GM06990 (cell line): ENCODE results near the gene APOB.

Experiments used
- DNase-seq: peaks from one replicate; pipeline ENCODE4 v3.0.0-alpha.2; 2011; ENCODE audit not compliant: insufficient read length; ENCODE audit errors: extremely low read depth
- H3K27me3 ChIP-seq: replicated peaks from 2 replicates; pipeline ENCODE4 v1.6.0; 2011; ENCODE audit warnings: low read length; ENCODE audit not compliant: control insufficient read depth, insufficient read depth
- H3K36me3 ChIP-seq: 2 replicates; pipeline ENCODE4 v1.5.1; 2011; ENCODE audit warnings: low read length; ENCODE audit not compliant: control insufficient read depth, insufficient read depth
- H3K4me3 ChIP-seq: replicated peaks from 2 replicates; pipeline ENCODE4 v1.5.1; 2011; ENCODE audit warnings: low read depth, mild to moderate bottlenecking, control low read depth, low read length
- TF ChIP-seq, protein P1 (sequence below): IDR thresholded peaks from 2 replicates; pipeline ENCODE4 v1.5.1; 2011; ENCODE audit warnings: low read length, control low read depth, mild to moderate bottlenecking, inconsistent platforms; ENCODE audit not compliant: insufficient read depth, poor library complexity, severe bottlenecking

Gene APOB

DNA sequence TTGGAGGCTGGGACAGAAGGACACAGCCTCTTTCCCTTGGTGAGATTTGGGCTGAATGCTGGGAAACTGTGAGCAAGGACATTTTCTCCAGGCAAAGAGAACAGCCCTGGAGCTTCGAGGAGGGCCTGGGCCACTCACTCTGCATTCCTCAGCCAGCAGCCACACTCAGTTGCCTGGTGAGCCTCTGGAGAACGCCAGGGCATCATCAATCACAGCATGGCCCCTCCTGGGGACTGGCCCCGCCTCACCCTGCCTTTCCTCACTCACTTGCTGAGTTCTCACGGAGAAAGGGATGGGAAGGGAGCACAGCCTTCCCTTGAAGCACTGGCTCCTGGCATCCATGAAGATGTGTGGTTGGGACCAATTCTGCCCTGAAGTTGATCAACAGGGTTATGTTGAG is 55.0 kb downstream of the APOB start:
- TF ChIP-seq, protein P1, sequence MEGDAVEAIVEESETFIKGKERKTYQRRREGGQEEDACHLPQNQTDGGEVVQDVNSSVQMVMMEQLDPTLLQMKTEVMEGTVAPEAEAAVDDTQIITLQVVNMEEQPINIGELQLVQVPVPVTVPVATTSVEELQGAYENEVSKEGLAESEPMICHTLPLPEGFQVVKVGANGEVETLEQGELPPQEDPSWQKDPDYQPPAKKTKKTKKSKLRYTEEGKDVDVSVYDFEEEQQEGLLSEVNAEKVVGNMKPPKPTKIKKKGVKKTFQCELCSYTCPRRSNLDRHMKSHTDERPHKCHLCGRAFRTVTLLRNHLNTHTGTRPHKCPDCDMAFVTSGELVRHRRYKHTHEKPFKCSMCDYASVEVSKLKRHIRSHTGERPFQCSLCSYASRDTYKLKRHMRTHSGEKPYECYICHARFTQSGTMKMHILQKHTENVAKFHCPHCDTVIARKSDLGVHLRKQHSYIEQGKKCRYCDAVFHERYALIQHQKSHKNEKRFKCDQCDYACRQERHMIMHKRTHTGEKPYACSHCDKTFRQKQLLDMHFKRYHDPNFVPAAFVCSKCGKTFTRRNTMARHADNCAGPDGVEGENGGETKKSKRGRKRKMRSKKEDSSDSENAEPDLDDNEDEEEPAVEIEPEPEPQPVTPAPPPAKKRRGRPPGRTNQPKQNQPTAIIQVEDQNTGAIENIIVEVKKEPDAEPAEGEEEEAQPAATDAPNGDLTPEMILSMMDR = no peak
- Histone ChIP-seq H3K4me3 (no peak overlapping the region), H3K36me3 (no peaks in the 10 kb centered on the region), H3K27me3 (no peaks in the 10 kb centered on the region)
- DNase-seq = no peak

DNA sequence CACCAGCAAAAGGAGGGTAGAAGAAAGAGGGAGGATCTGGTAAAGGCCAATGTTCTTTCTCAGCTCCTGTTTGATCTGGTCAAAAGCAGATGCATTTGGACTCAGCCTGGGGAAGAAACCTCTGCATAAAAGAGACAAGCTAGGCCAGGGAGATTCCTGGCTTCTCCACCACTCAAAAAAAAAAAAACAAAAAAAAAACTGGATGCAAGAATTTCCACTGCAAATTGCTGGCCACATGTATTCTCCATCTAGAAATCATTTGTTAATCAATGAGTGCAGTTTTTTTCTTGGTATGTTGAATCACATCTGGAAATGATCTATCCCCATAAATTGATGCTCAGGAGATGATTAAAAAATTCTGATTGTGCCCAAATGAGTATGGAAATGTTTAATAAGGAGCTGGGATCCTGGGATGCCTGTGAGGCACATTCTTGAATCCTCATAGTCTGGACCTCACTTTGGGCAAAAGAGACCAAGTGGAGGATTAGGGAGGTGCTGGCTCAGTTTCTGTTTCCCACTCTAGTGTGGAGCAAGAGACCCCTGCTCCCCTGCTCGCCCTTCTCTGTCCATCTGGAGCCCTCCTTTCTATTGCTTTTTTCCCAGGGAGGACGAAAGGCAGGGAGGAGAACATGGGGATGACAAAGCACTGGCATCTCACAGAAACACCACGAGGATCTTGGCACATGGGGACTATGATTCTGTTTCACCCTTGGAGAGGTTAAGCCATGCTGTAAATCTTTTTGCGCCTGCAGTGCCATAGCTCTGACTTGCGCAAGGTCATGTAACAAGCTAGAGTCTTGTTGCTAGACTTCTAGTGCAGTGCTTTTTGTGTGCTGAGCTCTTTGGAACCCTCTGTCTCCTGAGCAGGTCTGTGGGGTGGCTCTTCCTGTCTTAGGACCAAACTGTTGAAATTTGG is 57.6 kb downstream of the APOB start:
- no peaks in the 10 kb centered on the region for H3K36me3 ChIP-seq
- DNase-seq = no peak
- no peaks in the 10 kb centered on the region for H3K27me3 ChIP-seq
- TF ChIP-seq, protein P1 = no peak
- no peak overlapping the region for H3K4me3 ChIP-seq

DNA sequence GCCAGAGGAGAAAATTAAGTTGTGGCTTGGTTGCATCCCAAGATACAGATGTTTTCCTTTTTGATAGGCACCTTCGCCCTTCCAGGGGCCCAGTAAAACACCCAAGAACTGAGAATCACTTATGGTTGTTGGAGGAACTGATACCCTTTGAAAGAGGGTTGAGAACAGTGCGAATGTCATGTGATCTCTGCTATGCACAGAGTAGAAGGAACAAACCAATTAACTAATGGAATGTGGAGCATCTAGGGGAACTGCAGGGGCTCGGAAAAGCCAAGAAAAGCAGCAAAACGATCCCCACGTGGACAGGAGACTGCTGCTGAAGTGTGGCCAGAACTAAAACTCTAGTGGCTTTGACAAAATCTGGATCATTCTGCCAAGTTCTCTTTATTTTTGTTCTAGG is 58.8 kb downstream of the APOB start:
- no peak for DNase-seq
- H3K36me3 ChIP-seq = no peaks in the 10 kb centered on the region
- H3K27me3 ChIP-seq = no peaks in the 10 kb centered on the region
- no peak overlapping the region for H3K4me3 ChIP-seq
- TF ChIP-seq, protein P1 = no peak

DNA sequence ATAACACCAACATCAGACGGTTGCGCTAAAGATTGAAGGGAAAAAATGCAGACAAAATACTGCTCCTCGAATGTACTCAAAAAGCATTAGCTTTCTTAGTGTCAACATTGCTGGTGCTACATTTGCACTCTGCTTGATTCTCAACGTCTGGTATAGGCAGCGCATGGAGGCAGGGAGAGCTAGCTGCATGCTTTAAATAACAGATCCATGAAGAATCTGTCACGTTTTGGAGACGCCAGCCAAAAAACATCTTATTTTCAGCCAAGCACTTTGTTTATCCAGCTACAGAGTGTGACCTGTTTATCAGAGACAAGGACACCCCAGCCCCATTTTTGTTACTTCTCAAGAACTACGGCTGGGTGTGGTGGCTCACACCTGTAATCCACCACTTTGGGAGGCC is 59.5 kb downstream of the APOB start:
- Histone ChIP-seq H3K36me3 (no peaks in the 10 kb centered on the region), H3K27me3 (no peaks in the 10 kb centered on the region), H3K4me3 (no peak overlapping the region)
- TF ChIP-seq, protein P1 = no peak
- no peak for DNase-seq

DNA sequence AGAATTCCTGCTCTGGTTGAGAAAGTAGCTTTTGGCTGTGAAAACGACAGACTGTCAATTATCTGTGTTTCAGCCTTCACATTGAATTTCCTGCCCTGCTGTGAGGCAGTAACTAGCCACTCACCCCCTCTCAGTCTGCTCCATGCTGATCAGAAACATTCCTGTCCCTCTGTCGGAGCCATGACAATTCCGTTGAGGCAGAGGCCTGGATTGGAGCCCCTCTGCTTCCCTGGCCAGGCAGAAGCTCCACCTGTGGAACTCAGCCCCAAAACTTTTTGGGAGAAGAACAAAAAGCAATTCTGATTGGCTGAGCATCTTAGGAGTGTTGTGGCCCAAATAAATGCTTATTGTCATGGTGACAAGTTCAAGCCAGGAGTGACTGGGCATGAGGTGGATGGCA is 60.0 kb downstream of the APOB start:
- TF ChIP-seq, protein P1 = no peak
- DNase-seq = no peak
- Histone ChIP-seq H3K36me3 (no peaks in the 10 kb centered on the region), H3K27me3 (no peaks in the 10 kb centered on the region), H3K4me3 (no peak overlapping the region)
